Colonic mucosa (tissue), 4 donors: ENCODE measurements around the gene GPR42. TPM values are rescaled to one million over a fixed set of nuclear protein-coding genes. Genes with fewer than 3 reads are reported as not detected.

Source experiments
- DNase-seq: peaks from one replicate; pipeline ENCODE4 v3.0.0-alpha.2; 2020
- H3K27ac ChIP-seq: fragments of 200-600 bp; one replicate; pipeline ENCODE4 v1.8.0; 2021
- H3K27me3 ChIP-seq: fragments of 200-600 bp; one replicate; pipeline ENCODE4 v1.8.0; 2021
- H3K36me3 ChIP-seq: fragments of 200-600 bp; one replicate; pipeline ENCODE4 v1.8.0; 2021
- H3K4me1 ChIP-seq: fragments of 200-600 bp; one replicate; pipeline ENCODE4 v1.8.0; 2021; ENCODE audit warnings: mild to moderate bottlenecking
- H3K4me3 ChIP-seq: fragments of 200-600 bp; one replicate; pipeline ENCODE4 v1.8.0; 2021
- H3K9ac ChIP-seq, 2 donors: one replicate each; pipeline ENCODE4 v1.7.0; 2013; ENCODE audit warnings: control low read depth in 2 of 2, low read depth in 2 of 2, low read length in 2 of 2
- H3K9me3 ChIP-seq: fragments of 200-600 bp; one replicate; pipeline ENCODE4 v1.8.0; 2021
- intact Hi-C: fragments of 100-400 bp; cut with DNase I; formaldehyde crosslinking; loops from one replicate; pipeline ENCODE4 v1.14.1; 2022
- total RNA-seq, 2 donors: library from RNA; stranded (reverse); fragmentation: NEBNext Ultra II Directional in 1 of 2; extraction: Animal tissue kit (Norgen Biotek cat#: 25700) in 1 of 2; gene quantifications; one replicate each; pipeline ENCODE4 v1.2.1, GENCODE V29; 2021
- TF ChIP-seq, protein P1 (sequence below): fragments of 200-600 bp; IDR thresholded peaks from one replicate; pipeline ENCODE4 v1.8.0; 2022; ENCODE audit warnings: antibody characterized with exemption, mild to moderate bottlenecking
- donor health status: healthy.
- donor health status: DM: no; HTN: no; CAD: no.
- donor health status: DM: no; HTN: no; CAD: no.

GPR42 gene
- total RNA-seq, 2 donors from 2014 or later, result not detected

DNA sequence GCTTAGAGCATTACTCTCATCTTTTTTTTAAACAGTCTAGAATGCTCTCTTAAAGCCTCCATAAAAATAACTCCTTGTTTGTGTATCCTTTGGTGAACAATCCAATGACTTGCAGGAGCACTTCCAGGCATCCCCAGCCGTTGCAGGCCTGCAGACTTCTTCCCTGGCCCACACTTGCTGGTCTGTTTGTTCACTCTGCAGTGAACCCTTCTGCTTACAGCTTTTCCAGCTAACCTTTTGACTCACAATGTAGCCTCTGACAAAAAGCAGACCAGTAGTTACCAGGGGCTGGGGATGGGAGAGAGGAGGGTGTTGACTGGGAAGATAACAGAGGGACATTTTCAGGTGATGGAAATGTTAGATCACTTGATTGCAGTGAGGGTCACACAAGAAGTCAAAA lies 9.1 kb downstream of the GPR42 start:
- H3K36me3 ChIP-seq, result no peaks in the 10 kb centered on the region
- no peak overlapping the region for H3K27ac ChIP-seq
- TF ChIP-seq, protein P1, sequence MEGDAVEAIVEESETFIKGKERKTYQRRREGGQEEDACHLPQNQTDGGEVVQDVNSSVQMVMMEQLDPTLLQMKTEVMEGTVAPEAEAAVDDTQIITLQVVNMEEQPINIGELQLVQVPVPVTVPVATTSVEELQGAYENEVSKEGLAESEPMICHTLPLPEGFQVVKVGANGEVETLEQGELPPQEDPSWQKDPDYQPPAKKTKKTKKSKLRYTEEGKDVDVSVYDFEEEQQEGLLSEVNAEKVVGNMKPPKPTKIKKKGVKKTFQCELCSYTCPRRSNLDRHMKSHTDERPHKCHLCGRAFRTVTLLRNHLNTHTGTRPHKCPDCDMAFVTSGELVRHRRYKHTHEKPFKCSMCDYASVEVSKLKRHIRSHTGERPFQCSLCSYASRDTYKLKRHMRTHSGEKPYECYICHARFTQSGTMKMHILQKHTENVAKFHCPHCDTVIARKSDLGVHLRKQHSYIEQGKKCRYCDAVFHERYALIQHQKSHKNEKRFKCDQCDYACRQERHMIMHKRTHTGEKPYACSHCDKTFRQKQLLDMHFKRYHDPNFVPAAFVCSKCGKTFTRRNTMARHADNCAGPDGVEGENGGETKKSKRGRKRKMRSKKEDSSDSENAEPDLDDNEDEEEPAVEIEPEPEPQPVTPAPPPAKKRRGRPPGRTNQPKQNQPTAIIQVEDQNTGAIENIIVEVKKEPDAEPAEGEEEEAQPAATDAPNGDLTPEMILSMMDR, result no peak
- no peak overlapping the region for H3K9ac ChIP-seq
- DNase-seq, result no peak
- H3K4me1 ChIP-seq, result no peaks in the 10 kb centered on the region
- H3K9me3 ChIP-seq, result no peaks in the 10 kb centered on the region
- no peaks in the 10 kb centered on the region for H3K27me3 ChIP-seq
- intact Hi-C loops, result no loop called here
- H3K4me3 ChIP-seq, result no peak overlapping the region

DNA sequence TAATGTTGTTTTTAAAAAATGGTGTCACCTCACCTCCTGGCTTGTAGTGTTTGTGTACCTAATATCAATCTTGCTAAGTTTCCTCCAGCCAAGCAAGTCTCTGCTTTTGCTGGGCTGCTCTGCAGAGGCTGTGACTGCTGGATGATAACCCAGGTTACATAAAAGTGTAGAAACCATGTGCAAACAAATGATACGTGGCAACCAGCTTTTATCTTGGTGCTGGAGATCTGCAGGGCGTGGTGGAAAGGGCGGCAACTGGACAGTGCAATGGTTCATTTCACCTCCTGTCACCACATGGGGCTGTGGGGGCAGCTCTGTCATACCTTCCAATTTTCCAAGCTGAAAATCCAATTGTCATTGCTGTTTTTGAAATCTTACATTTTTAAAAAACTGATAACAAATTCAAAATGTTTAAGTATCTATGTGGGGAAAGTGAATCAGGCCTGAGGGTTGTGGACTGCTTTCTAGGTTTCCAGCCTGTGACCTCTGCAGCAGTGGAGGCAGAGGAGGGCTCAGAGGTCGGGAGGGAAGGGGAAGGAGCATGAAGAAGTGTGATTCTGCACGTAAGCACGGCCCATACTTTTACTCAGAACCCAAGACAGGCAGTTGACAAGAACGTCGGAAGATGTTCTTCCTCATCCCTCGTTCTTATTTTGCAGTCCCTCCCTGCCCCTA lies 9.7 kb downstream of the GPR42 start:
- Histone ChIP-seq H3K4me3 (no peak overlapping the region), H3K4me1 (no peaks in the 10 kb centered on the region), H3K27ac (no peak overlapping the region), H3K9me3 (no peaks in the 10 kb centered on the region), H3K36me3 (no peaks in the 10 kb centered on the region), H3K9ac (no peak overlapping the region), H3K27me3 (no peaks in the 10 kb centered on the region)
- intact Hi-C loops, result no loop called here
- DNase-seq, result no peak
- TF ChIP-seq, protein P1, result no peak

DNA sequence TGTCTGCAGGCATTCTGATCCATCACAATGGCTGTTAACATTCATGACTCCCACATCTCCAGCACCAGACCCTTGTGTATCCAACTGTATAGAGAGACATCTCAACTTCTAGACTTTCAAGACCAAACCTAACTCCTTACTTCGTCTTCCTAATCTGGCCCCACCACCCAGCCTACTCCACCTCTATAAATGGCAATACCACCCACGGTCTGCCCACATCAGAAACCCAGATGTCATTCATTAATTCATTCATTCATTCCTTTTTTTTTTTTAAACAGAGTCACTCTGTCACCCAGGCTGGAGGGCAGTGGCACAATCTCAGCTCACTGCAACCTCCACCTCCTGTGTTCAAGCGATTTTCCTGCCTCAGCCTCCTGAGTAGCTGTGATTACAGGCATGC lies 10.4 kb downstream of the GPR42 start:
- H3K4me3 ChIP-seq, result no peak overlapping the region
- no peak overlapping the region for H3K9ac ChIP-seq
- H3K27me3 ChIP-seq, result no peaks in the 10 kb centered on the region
- intact Hi-C loops, result no loop called here
- no peaks in the 10 kb centered on the region for H3K4me1 ChIP-seq
- H3K27ac ChIP-seq, result no peak overlapping the region
- DNase-seq, result no peak
- TF ChIP-seq, protein P1, result no peak
- H3K36me3 ChIP-seq, result no peaks in the 10 kb centered on the region
- no peaks in the 10 kb centered on the region for H3K9me3 ChIP-seq

DNA sequence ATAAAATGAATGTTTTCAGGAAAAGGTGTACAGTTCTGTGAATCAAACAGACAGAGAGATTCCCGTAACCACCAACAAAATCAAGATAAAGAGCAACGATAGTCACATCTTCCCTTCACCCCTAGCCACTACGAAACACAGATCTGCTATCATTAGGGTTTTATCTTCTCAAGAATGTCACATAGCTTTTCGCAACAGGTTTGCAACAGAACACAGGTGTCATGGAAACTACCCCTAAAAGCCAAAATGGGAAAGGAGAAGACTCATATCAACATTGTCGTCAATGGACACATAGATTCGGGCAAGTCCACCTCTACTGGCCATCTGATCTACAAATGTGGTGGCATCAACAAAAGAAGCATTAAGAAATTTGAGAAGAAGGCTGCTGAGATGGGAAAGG lies 11.1 kb downstream of the GPR42 start:
- no peak for DNase-seq
- Histone ChIP-seq H3K27ac (no peak overlapping the region), H3K36me3 (no peaks in the 10 kb centered on the region), H3K4me1 (no peaks in the 10 kb centered on the region), H3K27me3 (no peaks in the 10 kb centered on the region), H3K4me3 (no peak overlapping the region), H3K9me3 (no peaks in the 10 kb centered on the region), H3K9ac (no peak overlapping the region)
- intact Hi-C loops, result no loop called here
- TF ChIP-seq, protein P1, result no peak

DNA sequence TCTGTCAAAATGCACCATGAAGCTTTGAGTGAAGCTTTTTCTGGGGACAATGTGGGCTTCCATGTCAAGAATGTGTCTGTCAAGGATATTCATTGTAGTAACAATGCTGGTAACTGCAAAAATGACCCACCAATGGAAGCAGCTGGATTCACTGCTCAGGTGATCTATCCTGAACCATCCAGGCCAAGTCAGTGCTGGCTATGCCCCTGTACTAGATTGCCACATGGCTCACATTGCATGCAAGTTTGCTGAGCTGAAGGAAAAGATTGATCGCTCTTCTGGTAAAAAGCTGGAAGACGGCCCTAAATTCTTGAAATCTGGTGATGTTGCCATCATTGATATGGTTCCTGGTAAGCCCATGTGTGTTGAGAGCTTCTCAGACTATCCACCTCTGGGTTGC lies 12.7 kb downstream of the GPR42 start:
- H3K36me3 ChIP-seq, result no peaks in the 10 kb centered on the region
- no peak overlapping the region for H3K27ac ChIP-seq
- intact Hi-C loops, result no loop called here
- TF ChIP-seq, protein P1, result no peak
- no peaks in the 10 kb centered on the region for H3K27me3 ChIP-seq
- no peaks in the 10 kb centered on the region for H3K9me3 ChIP-seq
- H3K4me1 ChIP-seq, result no peaks in the 10 kb centered on the region
- H3K4me3 ChIP-seq, result no peak overlapping the region
- H3K9ac ChIP-seq, result no peak overlapping the region
- no peak for DNase-seq
